HepG2 (cell line): Measurements from ENCODE around the gene ZNF284. TPM values are rescaled to one million over a fixed set of nuclear protein-coding genes. Genes with fewer than 3 reads are reported as not detected.

ENCODE experiments used
- BRD4 ChIP-seq: sonication (generic); formaldehyde crosslinking; IDR thresholded peaks from 2 replicates; pipeline ENCODE4 v1.4.0; 2020; ENCODE audit warnings: missing genetic modification reagents
- ETV5 ChIP-seq: IDR thresholded peaks from 2 replicates; pipeline ENCODE4 v1.6.1; 2018; ENCODE audit warnings: missing biosample characterization, missing genetic modification reagents, inconsistent platforms, borderline replicate concordance
- HNF1B ChIP-seq: sonication (generic); formaldehyde crosslinking; IDR thresholded peaks from 2 replicates; pipeline ENCODE4 v1.5.1; 2020; ENCODE audit warnings: mild to moderate bottlenecking, moderate library complexity, missing genetic modification reagents
- MEIS2 ChIP-seq: sonication (generic); formaldehyde crosslinking; IDR thresholded peaks from 2 replicates; pipeline ENCODE4 v1.9.0; 2021; ENCODE audit warnings: mild to moderate bottlenecking, missing genetic modification reagents
- POLR2A ChIP-seq, 2 experiments: IDR thresholded peaks; 2 replicates each; pipeline ENCODE4 v1.6.1; 2011; ENCODE audit warnings: low read depth in 2 of 2, low read length in 2 of 2, mild to moderate bottlenecking in 1 of 2, moderate library complexity in 1 of 2; ENCODE audit not compliant: insufficient read depth in 1 of 2
- RXRB ChIP-seq: IDR thresholded peaks from 2 replicates; pipeline ENCODE4 v1.6.1; 2016; ENCODE audit warnings: borderline replicate concordance, missing genetic modification reagents, missing compliant biosample characterization
- TCF7L2 ChIP-seq: IDR thresholded peaks from 2 replicates; pipeline ENCODE4 v1.6.1; 2011; ENCODE audit warnings: mild to moderate bottlenecking, low read depth, low read length, moderate library complexity
- TEAD3 ChIP-seq: optimal IDR thresholded peaks from 2 replicates; pipeline ENCODE3; 2016; ENCODE audit warnings: borderline replicate concordance
- ZBTB40 ChIP-seq, 2 experiments: fragments of 450-650 bp in 1 of 2; sonication (generic) in 1 of 2; formaldehyde crosslinking in 1 of 2; IDR thresholded peaks; 2 replicates each; pipeline versions ENCODE4 v1.6.1 to v1.8.0; 2016 to 2022; ENCODE audit warnings: antibody characterized with exemption in 1 of 2, mild to moderate bottlenecking in 1 of 2, missing genetic modification reagents in 1 of 2
- ZNF598 ChIP-seq: sonication (generic); formaldehyde crosslinking; IDR thresholded peaks from 2 replicates; pipeline ENCODE4 v1.5.1; 2020; ENCODE audit warnings: mild to moderate bottlenecking, missing genetic modification reagents, borderline replicate concordance
- ZNF609 ChIP-seq: sonication (generic); formaldehyde crosslinking; IDR thresholded peaks from 2 replicates; pipeline ENCODE4 v1.4.0; 2020; ENCODE audit warnings: mild to moderate bottlenecking, missing genetic modification reagents, borderline replicate concordance
- ZNF83 ChIP-seq: sonication (generic); formaldehyde crosslinking; IDR thresholded peaks from 2 replicates; pipeline ENCODE4 v1.4.0; 2020; ENCODE audit warnings: missing genetic modification reagents, mild to moderate bottlenecking, borderline replicate concordance
- ZSCAN9 ChIP-seq: IDR thresholded peaks from 2 replicates; pipeline ENCODE4 v1.6.1; 2016; ENCODE audit warnings: borderline replicate concordance
- polyA plus RNA-seq, 8 experiments: library from polyadenylated mRNA; depleted of rRNA in 3 of 8; stranded (reverse) in 7 of 8; unstranded in 1 of 8; fragments of >200 nt; fragmentation: Illumina TruSeq in 4 of 8; extraction: Trizol in 4 of 8; gene quantifications; 2 replicates each; pipeline versions ENCODE4 v1.2.1 to v1.2.3, GENCODE V29; 2011 to 2016; ENCODE audit warnings: low read depth in 4 of 8, missing spikeins in 1 of 8, mixed read lengths in 1 of 8; ENCODE audit not compliant: insufficient read depth in 1 of 8
- total RNA-seq, 5 experiments: library from RNA; depleted of rRNA; stranded (reverse); fragments of >200 nt; fragmentation: Illumina TruSeq; extraction: Trizol; gene quantifications; 2 replicates each; pipeline ENCODE4 v1.2.3, GENCODE V29; 2016; ENCODE audit warnings: low read depth in 1 of 5

The ZNF284 gene
- total and polyA plus RNA-seq, 2 of the 13 experiments (the other 11 are each of a cell fraction or from before 2014, with no cell fraction given), result 1.2 to 2.3 TPM

- TF ChIP-seq TCF7L2 (no peak), ZBTB40 (IDR thresholded peaks at IDR 0.05) (0 out of 2 replicates have a peak, but pooled peaks have one; percentile 28), ZBTB40 (CRISPR knock-in tag; IDR thresholded peaks at IDR 0.05) (0 out of 2 replicates have a peak, but pooled peaks have one; percentile 50), HNF1B (peak; percentile 74; the same call in 1 of the 2 replicates), ETV5 (CRISPR knock-in tag) (peak; percentile 85), RXRB (CRISPR knock-in tag) (peak; percentile 45), ZNF83 (no peak), BRD4 (CRISPR knock-in tag) (no peak; the same call in 1 of the 2 replicates), ZSCAN9 (CRISPR knock-in tag) (peak; percentile 86), POLR2A (IDR thresholded peaks at IDR 0.05; ENCODE audit: insufficient read depth in 1 of 2, low read depth in 2 of 2, low read length in 2 of 2) (peak; percentile 47 to 80; a peak in 3 of 4 replicates), ZNF609 (CRISPR knock-in tag) (no peak), ZNF598 (CRISPR knock-in tag) (no peak), TEAD3 (CRISPR knock-in tag) (peak; percentile 60), MEIS2 (CRISPR knock-in tag) (peak; percentile 67; the same call in 1 of the 2 replicates)
These were observed at the start of gene ZNF284 (continued) for GRCh38 chr19:44071824-44072542.
